ENCODE results near the gene WDR43.

Gene WDR43

GRCh38 chr2:28994679-28995078, 100.2 kb downstream of the WDR43 start:
- no peak for DNase-seq

- DNase-seq: no peak
Measured at GRCh38 chr2:28995765-28996750, 101.6 kb downstream of the WDR43 start.

GRCh38 chr2:28997237-28997846, 102.9 kb downstream of the WDR43 start:
- DNase-seq: no peak
